H1 (cell line): ENCODE results near the gene IL10. TPM values are rescaled to one million over a fixed set of nuclear protein-coding genes. Genes with fewer than 3 reads are reported as not detected.

Source experiments
- CTCF ChIA-PET: fragments of 300-600 bp; sonication (Branson Sonifier 250); formaldehyde crosslinking; loops from one replicate; lab custom pipeline; 2021; ENCODE audit not compliant: partially characterized antibody; lab: Charles Lee
- POLR2A ChIA-PET: fragments of 300-600 bp; sonication (Branson Sonifier 250); formaldehyde crosslinking; loops from one replicate; lab custom pipeline; 2021; ENCODE audit warnings: inconsistent platforms; ENCODE audit not compliant: partially characterized antibody; lab: Charles Lee
- DNase-seq, 2 experiments: peaks; one replicate each; pipeline versions ENCODE4 v3.0.0 to v3.0.0-alpha.2; 2010 to 2022; ENCODE audit warnings: low spot score in 2 of 2, low read depth in 1 of 2, mixed read lengths in 1 of 2
- FAIRE-seq: peaks from 2 replicates; lab custom pipeline; 2011; peaks lifted over from hg19 to GRCh38; lab: Jason Lieb, UNC
- H2AFZ ChIP-seq: 2 replicates; pipeline ENCODE4 v1.8.1; 2012; ENCODE audit warnings: low read length, inconsistent platforms
- H2AK5ac ChIP-seq: 2 replicates; pipeline ENCODE4 v1.6.1; 2013; ENCODE audit warnings: low read depth, low read length
- H2BK120ac ChIP-seq: replicated peaks from 2 replicates; pipeline ENCODE3; 2013; ENCODE audit warnings: low read depth, low read length, inconsistent platforms
- H2BK12ac ChIP-seq: 2 replicates; pipeline ENCODE4 v1.6.1; 2013; ENCODE audit warnings: low read depth, low read length
- H2BK15ac ChIP-seq: 2 replicates; pipeline ENCODE4 v1.6.1; 2013; ENCODE audit warnings: low read length
- H2BK20ac ChIP-seq: 2 replicates; pipeline ENCODE4 v1.6.1; 2013; ENCODE audit warnings: low read length
- H2BK5ac ChIP-seq: 2 replicates; pipeline ENCODE4 v1.6.1; 2013; ENCODE audit warnings: low read depth, low read length
- H3K14ac ChIP-seq: 2 replicates; pipeline ENCODE4 v1.6.1; 2013; ENCODE audit warnings: inconsistent platforms; ENCODE audit not compliant: insufficient read length
- H3K18ac ChIP-seq: 2 replicates; pipeline ENCODE4 v1.6.1; 2013; ENCODE audit warnings: low read length; ENCODE audit errors: extremely low read depth
- H3K23ac ChIP-seq: 2 replicates; pipeline ENCODE4 v1.6.1; 2013; ENCODE audit warnings: inconsistent platforms; ENCODE audit not compliant: insufficient read length
- H3K23me2 ChIP-seq: 2 replicates; pipeline ENCODE4 v1.6.1; 2013; ENCODE audit warnings: low read depth, low read length
- H3K27ac ChIP-seq: 2 replicates; pipeline ENCODE4 v1.6.1; 2011; ENCODE audit warnings: low read depth, low read length, inconsistent platforms
- H3K27me3 ChIP-seq, 4 experiments: replicated peaks in 1 of 4; 1 replicate in 1 of 4; 2 replicates in 3 of 4; pipeline versions ENCODE4 v1.6.1 to v1.8.1; 2011 to 2013; ENCODE audit warnings: low read length in 3 of 4, mild to moderate bottlenecking in 3 of 4, inconsistent platforms in 2 of 4, mixed read lengths in 2 of 4, moderate library complexity in 1 of 4; ENCODE audit not compliant: control insufficient read depth in 3 of 4, insufficient read depth in 3 of 4; ENCODE audit errors: extremely low read depth in 1 of 4
- H3K36me3 ChIP-seq, 4 experiments: 2 replicates each; pipeline versions ENCODE4 v1.6.1 to v1.8.1; 2011 to 2013; ENCODE audit warnings: mild to moderate bottlenecking in 4 of 4, low read length in 3 of 4, moderate library complexity in 2 of 4, control low read depth in 1 of 4, inconsistent platforms in 1 of 4; ENCODE audit not compliant: insufficient read depth in 4 of 4, control insufficient read depth in 2 of 4
- H3K4ac ChIP-seq: replicated peaks from 2 replicates; pipeline ENCODE3; 2013; ENCODE audit warnings: low read length, low read depth, mixed read lengths, inconsistent platforms; ENCODE audit not compliant: insufficient read length
- H3K4me1 ChIP-seq, 4 experiments: replicated peaks in 1 of 4; 1 replicate in 1 of 4; 2 replicates in 3 of 4; pipeline versions ENCODE4 v1.6.1 to v1.8.1; 2011 to 2013; ENCODE audit warnings: low read length in 3 of 4, inconsistent platforms in 2 of 4, mixed read lengths in 1 of 4; ENCODE audit not compliant: insufficient read depth in 4 of 4, control insufficient read depth in 3 of 4
- H3K4me2 ChIP-seq, 2 experiments: 2 replicates each; pipeline versions ENCODE4 v1.6.1 to v1.8.1; 2011 to 2013; ENCODE audit warnings: low read depth in 2 of 2, low read length in 2 of 2, control low read depth in 1 of 2, inconsistent platforms in 1 of 2, mild to moderate bottlenecking in 1 of 2; ENCODE audit not compliant: insufficient read depth in 1 of 2
- H3K4me3 ChIP-seq, 4 experiments: fragments of 200-600, 300-600 bp in 1 of 4; sonication (generic), shearing (Covaris generic), sonication (Bioruptor Twin) in 1 of 4; 2 replicates each; pipeline versions ENCODE4 v1.5.1 to v1.8.1; 2011 to 2016; ENCODE audit warnings: low read length in 4 of 4, low read depth in 3 of 4, control low read depth in 2 of 4, inconsistent platforms in 2 of 4, mild to moderate bottlenecking in 2 of 4, mixed read lengths in 1 of 4, moderate library complexity in 1 of 4; ENCODE audit not compliant: insufficient read depth in 2 of 4; ENCODE audit errors: extremely low read depth in 1 of 4
- H3K56ac ChIP-seq: replicated peaks from 2 replicates; pipeline ENCODE3; 2013; ENCODE audit warnings: low read depth, mild to moderate bottlenecking, mixed read lengths, low read length, inconsistent platforms; ENCODE audit not compliant: insufficient read length
- H3K79me1 ChIP-seq: 2 replicates; pipeline ENCODE4 v1.6.1; 2013; ENCODE audit warnings: low read depth, low read length, control low read depth
- H3K79me2 ChIP-seq, 2 experiments: 2 replicates each; pipeline versions ENCODE4 v1.6.1 to v1.8.1; 2012 to 2013; ENCODE audit warnings: low read length in 2 of 2, mild to moderate bottlenecking in 2 of 2, inconsistent platforms in 1 of 2; ENCODE audit not compliant: insufficient read depth in 2 of 2, control insufficient read depth in 1 of 2
- H3K9ac ChIP-seq, 4 experiments: replicated peaks in 1 of 4; 1 replicate in 1 of 4; 2 replicates in 3 of 4; pipeline versions ENCODE4 v1.6.1 to v1.8.1; 2011 to 2013; ENCODE audit warnings: low read depth in 3 of 4, low read length in 3 of 4, control low read depth in 2 of 4, mild to moderate bottlenecking in 2 of 4, moderate library complexity in 2 of 4, inconsistent platforms in 1 of 4; ENCODE audit errors: extremely low read depth in 1 of 4
- H3K9me3 ChIP-seq, 2 experiments: 2 replicates each; pipeline versions ENCODE4 v1.6.1 to v1.8.1; 2012 to 2013; ENCODE audit warnings: mild to moderate bottlenecking in 2 of 2, moderate library complexity in 2 of 2, control low read depth in 1 of 2, inconsistent platforms in 1 of 2, low read depth in 1 of 2, low read length in 1 of 2, mixed read lengths in 1 of 2; ENCODE audit not compliant: insufficient read depth in 2 of 2
- H4K20me1 ChIP-seq, 2 experiments: replicated peaks in 1 of 2; 2 replicates each; pipeline versions ENCODE3 to v1.8.1; 2011 to 2013; ENCODE audit warnings: inconsistent platforms in 2 of 2, low read length in 2 of 2, mild to moderate bottlenecking in 1 of 2; ENCODE audit not compliant: insufficient read depth in 2 of 2, control insufficient read depth in 1 of 2
- H4K5ac ChIP-seq: 2 replicates; pipeline ENCODE4 v1.6.1; 2013; ENCODE audit warnings: low read length, low read depth, mixed read lengths, inconsistent platforms; ENCODE audit not compliant: insufficient read length
- H4K8ac ChIP-seq: 2 replicates; pipeline ENCODE4 v1.8.0; 2013; ENCODE audit warnings: mild to moderate bottlenecking, moderate library complexity, low read length, inconsistent platforms; ENCODE audit not compliant: insufficient read depth; ENCODE audit errors: extremely low read depth
- H4K91ac ChIP-seq: replicated peaks from 2 replicates; pipeline ENCODE3; 2013; ENCODE audit warnings: low read length, mixed read lengths, inconsistent platforms; ENCODE audit not compliant: insufficient read length
- CBX5 ChIP-seq: fragments of 300-800, 300-1000 bp; sonication (generic); IDR thresholded peaks from 2 replicates; pipeline ENCODE4 v1.7.1; 2016; ENCODE audit warnings: antibody characterized with exemption, low read length, low read depth
- EGR1 ChIP-seq: IDR thresholded peaks from 2 replicates; pipeline ENCODE4 v1.6.1; 2011; ENCODE audit warnings: low read depth, low read length, borderline replicate concordance
- EZH2 ChIP-seq: fragments of 200-600 bp; sonication (generic); IDR thresholded peaks from 2 replicates; pipeline ENCODE4 v1.7.1; 2012; ENCODE audit warnings: low read depth, mild to moderate bottlenecking, moderate library complexity, low read length, inconsistent platforms; ENCODE audit not compliant: severe bottlenecking
- GABPA ChIP-seq: IDR thresholded peaks from 2 replicates; pipeline ENCODE4 v1.6.1; 2011; ENCODE audit warnings: mild to moderate bottlenecking, low read length, moderate library complexity, borderline replicate concordance; ENCODE audit not compliant: insufficient read depth
- HDAC2 ChIP-seq, 2 experiments: fragments of 300-600 bp in 1 of 2; sonication (generic) in 1 of 2; IDR thresholded peaks; 2 replicates each; pipeline ENCODE4 v1.6.1; 2011 to 2012; ENCODE audit warnings: low read depth in 2 of 2, low read length in 2 of 2, mild to moderate bottlenecking in 2 of 2, moderate library complexity in 2 of 2, borderline replicate concordance in 1 of 2, inconsistent platforms in 1 of 2
- POU5F1 ChIP-seq: IDR thresholded peaks from 2 replicates; pipeline ENCODE4 v1.6.1; 2011; ENCODE audit warnings: low read depth, mild to moderate bottlenecking, low read length, moderate library complexity
- RBBP5 ChIP-seq: IDR thresholded peaks from 2 replicates; pipeline ENCODE4 v1.7.1; 2012; ENCODE audit warnings: low read depth, mild to moderate bottlenecking, inconsistent platforms, low read length, moderate library complexity, borderline replicate concordance
- SAP30 ChIP-seq: fragments of 300-600 bp; sonication (generic); IDR thresholded peaks from 2 replicates; pipeline ENCODE4 v1.7.1; 2012; ENCODE audit warnings: low read length, moderate library complexity, mild to moderate bottlenecking, inconsistent platforms; ENCODE audit not compliant: insufficient read depth, insufficient replicate concordance
- SIN3A ChIP-seq, 2 experiments: IDR thresholded peaks in 1 of 2; conservative IDR thresholded peaks in 1 of 2; 2 replicates each; pipeline ENCODE4 v1.6.1; 2011 to 2012; ENCODE audit warnings: low read length in 2 of 2, improper control_type of control experiment in 1 of 2, low read depth in 1 of 2, mild to moderate bottlenecking in 1 of 2
- SP1 ChIP-seq: IDR thresholded peaks from 2 replicates; pipeline ENCODE4 v1.6.1; 2011; ENCODE audit warnings: low read depth, low read length
- SP4 ChIP-seq: IDR thresholded peaks from 2 replicates; pipeline ENCODE4 v1.6.1; 2012; ENCODE audit warnings: low read length, inconsistent platforms
- YY1 ChIP-seq: IDR thresholded peaks from 2 replicates; pipeline ENCODE4 v1.6.1; 2011; ENCODE audit warnings: low read depth, mild to moderate bottlenecking, low read length
- WGBS, 2 experiments: shearing (Covaris generic) in 1 of 2; methylation state at CpG; one replicate each; pipeline versions ENCODE4 v1.1.6 to v1.1.7; 2013 to 2015; ENCODE audit warnings: low lambda C conversion rate in 2 of 2, mixed read lengths in 2 of 2, inconsistent platforms in 1 of 2, low coverage in 1 of 2, missing lambda C conversion rate in 1 of 2; ENCODE audit not compliant: insufficient replicate concordance in 2 of 2, insufficient coverage in 1 of 2, insufficient read length in 1 of 2; ENCODE audit errors: extremely low coverage in 1 of 2, missing lambda C conversion rate in 1 of 2; 5-methylcytosine and 5-hydroxymethylcytosine counted together
- polyA plus RNA-seq, 7 experiments: library from polyadenylated mRNA; depleted of rRNA in 3 of 7; stranded (reverse) in 5 of 7; unstranded in 2 of 7; fragments of >200 nt in 5 of 7; fragments of 200-250 nt in 2 of 7; gene quantifications; 1 replicate in 5 of 7; 2 replicates in 1 of 7; 4 replicates in 1 of 7; pipeline versions ENCODE4 v1.2.1 to v1.2.3, GENCODE V29; 2011 to 2013; ENCODE audit warnings: missing spikeins in 2 of 7, mixed read lengths in 2 of 7
- total RNA-seq: library from RNA; stranded (reverse); fragmentation: NEBNext Ultra II Directional; extraction: Animal tissue kit (Norgen Biotek cat#: 25700); gene quantifications from 2 replicates; pipeline ENCODE4 v1.2.1, GENCODE V29; 2021
- TF ChIP-seq, protein P1 (sequence below): IDR thresholded peaks from 2 replicates; pipeline ENCODE4 v1.6.1; 2011; ENCODE audit warnings: low read depth, mild to moderate bottlenecking, low read length; ENCODE audit not compliant: insufficient read depth

Gene IL10
- total and polyA plus RNA-seq, 2 of the 8 experiments (the other 6 are each of a cell fraction or from before 2014, with no cell fraction given): not detected

DNA sequence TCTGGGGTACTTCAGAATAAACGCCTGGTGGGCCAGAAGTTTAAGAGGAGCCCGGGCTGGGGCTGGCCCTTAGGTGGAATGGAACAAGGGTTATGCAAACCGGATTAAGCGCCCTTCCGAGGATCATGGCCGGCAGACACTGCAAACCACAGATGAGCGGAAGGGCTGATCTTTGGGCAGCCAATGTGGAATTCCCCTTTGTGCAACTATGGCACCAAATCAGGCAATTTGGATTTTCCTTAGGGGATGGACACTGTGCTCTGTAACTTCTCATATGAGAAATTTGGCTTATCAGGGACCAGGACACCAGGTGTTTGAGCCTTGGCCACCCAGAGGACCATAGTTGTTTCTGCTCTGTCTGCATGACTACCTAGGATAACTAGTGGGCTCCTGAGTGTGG lies 5.7 kb upstream of the IL10 start:
- no peak overlapping the region for H3K23ac ChIP-seq
- no peak overlapping the region for H2BK120ac ChIP-seq
- H3K56ac ChIP-seq: no peak overlapping the region
- H4K5ac ChIP-seq: no peak overlapping the region
- H3K27me3 ChIP-seq: 0 out of 7 replicates have a peak, but pooled peaks cover 0 to 2% (median 0%) of the 10 kb centered on the region in 4 experiments
- no peak overlapping the region for H2BK12ac ChIP-seq
- H4K8ac ChIP-seq: no peak overlapping the region
- no peak overlapping the region for H3K9ac ChIP-seq
- no peak overlapping the region for H2AK5ac ChIP-seq
- H3K27ac ChIP-seq: no peak overlapping the region
- no peak overlapping the region for H3K4me2 ChIP-seq
- POLR2A ChIA-PET: no interaction called here
- no peak overlapping the region for H2BK5ac ChIP-seq
- no peaks in the 10 kb centered on the region; a peak in 1 of 7 replicates for H3K4me1 ChIP-seq
- no peaks in the 10 kb centered on the region for H3K79me1 ChIP-seq
- no peaks in the 10 kb centered on the region for H4K20me1 ChIP-seq
- H3K4me3 ChIP-seq: no peak overlapping the region
- CTCF ChIA-PET: interaction anchor here (1.0 to 5.7 kb wide), 5 partner anchors 12 to 138 kb away, joined by 3 to 22 read pairs (median 5); no protein-coding TSS in a partner anchor
- no peak for FAIRE-seq
- no peak overlapping the region for H2BK20ac ChIP-seq
- no peak overlapping the region for H3K14ac ChIP-seq
- WGBS, 2 experiments: 77% methylated on average over 7 of the region's 7 CpGs; no CpG with 5 or more reads in 1 of the 2 experiments
- H3K9me3 ChIP-seq: no peaks in the 10 kb centered on the region
- H2AFZ ChIP-seq: no peak overlapping the region
- H3K4ac ChIP-seq: no peak overlapping the region
- no peak for DNase-seq
- H2BK15ac ChIP-seq: no peak overlapping the region
- no peak overlapping the region for H3K18ac ChIP-seq
- H3K36me3 ChIP-seq: no peaks in the 10 kb centered on the region
- H3K23me2 ChIP-seq: no peaks in the 10 kb centered on the region; the same call in 1 of the 2 replicates
- H4K91ac ChIP-seq: no peak overlapping the region
- no peaks in the 10 kb centered on the region for H3K79me2 ChIP-seq
- TF ChIP-seq HDAC2 (IDR thresholded peaks at IDR 0.05; ENCODE audit: borderline replicate concordance in 1 of 2, low read depth in 2 of 2, low read length in 2 of 2) (no peak), RBBP5 (no peak), GABPA (no peak), SIN3A (conservative IDR thresholded peaks at IDR 0.05 in 1 of 2, IDR thresholded peaks at IDR 0.05 in 1 of 2; ENCODE audit: low read depth in 1 of 2, low read length in 2 of 2) (no peak), POU5F1 (no peak), SP4 (no peak), SP1 (no peak), CBX5 (no peak), EGR1 (no peak), SAP30 (no peak), EZH2 (no peak), YY1 (no peak)
- TF ChIP-seq, protein P1, sequence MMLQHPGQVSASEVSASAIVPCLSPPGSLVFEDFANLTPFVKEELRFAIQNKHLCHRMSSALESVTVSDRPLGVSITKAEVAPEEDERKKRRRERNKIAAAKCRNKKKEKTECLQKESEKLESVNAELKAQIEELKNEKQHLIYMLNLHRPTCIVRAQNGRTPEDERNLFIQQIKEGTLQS: no peak
